Activated CD4-positive, alpha-beta T cell treated with anti-CD3 and anti-CD28 coated beads, Interleukin-2, amount 50 U/mL, for 4 hours (primary cell): ENCODE results near the gene ZNHIT1.
"Not testable (repeated sequence)": the region's sequence is repeated elsewhere in the genome, so short reads cannot be mapped to it uniquely, and the experiment has no call there.

Experiments used
- DNase-seq, 2 experiments: peaks; one replicate each; pipeline ENCODE4 v3.0.0-alpha.2; 2020

Gene ZNHIT1

GRCh38 chr7:101189109-101189508, 28.9 kb upstream of the ZNHIT1 start:
- no peak for DNase-seq

GRCh38 chr7:101195884-101196283, 22.1 kb upstream of the ZNHIT1 start:
- no peak for DNase-seq

GRCh38 chr7:101197991-101198390, 20.0 kb upstream of the ZNHIT1 start:
- no peak for DNase-seq

- no peak for DNase-seq
Observed at GRCh38 chr7:101198476-101198875, 19.5 kb upstream of the ZNHIT1 start.

GRCh38 chr7:101199522-101199921, 18.4 kb upstream of the ZNHIT1 start:
- not testable (repeated sequence) for DNase-seq

- DNase-seq, result no peak
Observed at GRCh38 chr7:101200504-101200861, 17.5 kb upstream of the ZNHIT1 start.

- no peak for DNase-seq
Observed at GRCh38 chr7:101200862-101201599, 16.9 kb upstream of the ZNHIT1 start, which contains the start of gene MOGAT3. MOGAT3 (minus strand) TSS chr7:101201036; CDS start chr7:101200854, 182 bp downstream.

GRCh38 chr7:101201695-101202602, 16.0 kb upstream of the ZNHIT1 start:
- DNase-seq, result no peak

- no peak for DNase-seq
Observed at GRCh38 chr7:101202603-101202918, 15.4 kb upstream of the ZNHIT1 start.

GRCh38 chr7:101203740-101204738, 13.9 kb upstream of the ZNHIT1 start:
- DNase-seq, result peak; percentile 29 to 34

GRCh38 chr7:101205901-101206664, 11.9 kb upstream of the ZNHIT1 start:
- DNase-seq, result no peak

- no peak for DNase-seq
Observed at GRCh38 chr7:101206665-101207042, 11.3 kb upstream of the ZNHIT1 start.

- no peak for DNase-seq
Observed at GRCh38 chr7:101207459-101207858, 10.5 kb upstream of the ZNHIT1 start.

- no peak for DNase-seq
Observed at GRCh38 chr7:101208794-101209193, 9.2 kb upstream of the ZNHIT1 start.

GRCh38 chr7:101210143-101210542, 7.8 kb upstream of the ZNHIT1 start:
- no peak for DNase-seq

- DNase-seq, result no peak
Observed at GRCh38 chr7:101211501-101211900, 6.5 kb upstream of the ZNHIT1 start.

- no peak for DNase-seq
Observed at GRCh38 chr7:101212014-101212413, 6.0 kb upstream of the ZNHIT1 start.

- no peak for DNase-seq
Observed at GRCh38 chr7:101216001-101216859, 1.7 kb upstream of the ZNHIT1 start.

- no peak for DNase-seq
Observed at GRCh38 chr7:101216860-101217387, 1.0 kb upstream of the ZNHIT1 start.

- DNase-seq, result no peak
Observed at GRCh38 chr7:101218236-101219125, 516 bp downstream of the ZNHIT1 start.
